Stimulated activated naive CD8-positive, alpha-beta T cell treated with anti-CD3 and anti-CD28 coated beads, Interleukin-15, Interleukin-2, amounts not matched to agents 100 U/mL and 50 U/mL, for 24 hours (primary cell): ENCODE measurements around the gene RPL3.

Source experiments
- ATAC-seq: fragments of 150-1000 bp; cut with Tn5 transposase; one replicate; pipeline ENCODE4 v1.10.0; 2021
- DNase-seq: peaks from one replicate; pipeline ENCODE4 v3.0.0; 2021

The RPL3 gene

GRCh38 chr22:39317084-39317774, 2.2 kb downstream of the RPL3 start:
- DNase-seq (peak; percentile 38), ATAC-seq (no peak)

GRCh38 chr22:39316440-39317083, 2.9 kb downstream of the RPL3 start:
- DNase-seq (peak; percentile 83), ATAC-seq (peak; percentile 37)

GRCh38 chr22:39315389-39315788, 4.0 kb downstream of the RPL3 start:
- ATAC-seq: no peak
- DNase-seq: no peak

- DNase-seq (peak; percentile 28), ATAC-seq (no peak)
Observed at GRCh38 chr22:39314251-39314971, 5.0 kb downstream of the RPL3 start.

GRCh38 chr22:39313258-39314001, 6.0 kb downstream of the RPL3 start:
- ATAC-seq: no peak
- no peak for DNase-seq

GRCh38 chr22:39312410-39312809, 7.0 kb downstream of the RPL3 start:
- peak; percentile 26 for DNase-seq
- no peak for ATAC-seq

- ATAC-seq (peak; percentile 12), DNase-seq (peak; percentile 53)
Observed at GRCh38 chr22:39311592-39312400, 7.6 kb downstream of the RPL3 start.

- DNase-seq: peak; percentile 21
- ATAC-seq: peak; percentile 3
Observed at GRCh38 chr22:39309881-39310714, 9.3 kb downstream of the RPL3 start.

- no peak for ATAC-seq
- DNase-seq: peak; percentile 20
Observed at GRCh38 chr22:39309364-39309861, 10.0 kb downstream of the RPL3 start.

- ATAC-seq (no peak), DNase-seq (no peak)
Observed at GRCh38 chr22:39308614-39309363, 10.6 kb downstream of the RPL3 start.

GRCh38 chr22:39306456-39307361, 12.7 kb downstream of the RPL3 start:
- ATAC-seq (no peak), DNase-seq (peak; percentile 73)

- DNase-seq (no peak), ATAC-seq (no peak)
Observed at GRCh38 chr22:39303892-39304671, 15.3 kb downstream of the RPL3 start.

GRCh38 chr22:39303358-39303757, 16.1 kb downstream of the RPL3 start:
- ATAC-seq (no peak), DNase-seq (no peak)

- DNase-seq: no peak
- no peak for ATAC-seq
Observed at GRCh38 chr22:39302431-39302960, 16.9 kb downstream of the RPL3 start.

- DNase-seq (no peak), ATAC-seq (no peak)
Observed at GRCh38 chr22:39301926-39302325, 17.5 kb downstream of the RPL3 start.

- DNase-seq (no peak), ATAC-seq (no peak)
Observed at GRCh38 chr22:39301108-39301507, 18.3 kb downstream of the RPL3 start.

GRCh38 chr22:39300186-39300830, 19.1 kb downstream of the RPL3 start:
- DNase-seq: no peak
- ATAC-seq: no peak
